ENCODE data around the gene COL5A3. TPM values are rescaled to one million over a fixed set of nuclear protein-coding genes. Genes with fewer than 3 reads are reported as not detected.

COL5A3 gene
- total RNA-seq, 4 donors from 2014 or later, result 41.3 to 102 (median 56.3) TPM

GRCh38 chr19:9935506-9936325 is 74.6 kb downstream of the COL5A3 start:
- H3K4me3 ChIP-seq, result peak overlapping the region in 3 of 4 donors; percentile 16 to 52 (median 18)
- peaks cover 0 to 44% (median 18%) of the 10 kb centered on the region in 4 donors for H3K4me1 ChIP-seq
- peaks cover 0 to 42% of the 10 kb centered on the region in 2 donors for H3K27me3 ChIP-seq
- H3K27ac ChIP-seq, result no peak overlapping the region
- no peak for DNase-seq (ENCODE audit: low spot score in 2 of 2)
- no peaks in the 10 kb centered on the region for H3K9me3 ChIP-seq
- no peaks in the 10 kb centered on the region for H3K36me3 ChIP-seq
- 1% methylated on average over 36 to 42 of the region's 44 CpGs for WGBS, 2 donors
- TF ChIP-seq CTCF (IDR thresholded peaks at IDR 0.05) (no peak), POLR2A (IDR thresholded peaks at IDR 0.05) (no peak), EP300 (IDR thresholded peaks at IDR 0.05) (no peak)

- Histone ChIP-seq H3K27me3 (peaks cover 0 to 42% of the 10 kb centered on the region in 2 donors), H3K4me3 (no peak overlapping the region), H3K27ac (peak overlapping the region in 1 of 4 donors; percentile 17), H3K4me1 (peaks cover 0 to 44% (median 18%) of the 10 kb centered on the region in 4 donors), H3K9me3 (no peaks in the 10 kb centered on the region), H3K36me3 (no peaks in the 10 kb centered on the region)
- TF ChIP-seq EP300 (IDR thresholded peaks at IDR 0.05) (peak in 1 of 2 donors; percentile 40), CTCF (IDR thresholded peaks at IDR 0.05) (peak; percentile 88 to 96 (median 90)), POLR2A (IDR thresholded peaks at IDR 0.05) (no peak)
- peak; percentile 49 to 80 for DNase-seq (ENCODE audit: low spot score in 2 of 2)
- WGBS, 2 donors, result 8 to 11% methylated on average over 23 of the region's 23 CpGs
Observed at GRCh38 chr19:9934132-9934950, 76.0 kb downstream of the COL5A3 start.

GRCh38 chr19:9932835-9933234 is 77.5 kb downstream of the COL5A3 start:
- H3K4me1 ChIP-seq, result peaks cover 0 to 44% (median 18%) of the 10 kb centered on the region in 4 donors
- no peaks in the 10 kb centered on the region for H3K36me3 ChIP-seq
- 86 to 90% methylated on average over 4 of the region's 4 CpGs for WGBS, 2 donors
- no peak for TF ChIP-seq CTCF (IDR thresholded peaks at IDR 0.05)
- no peak for TF ChIP-seq EP300 (IDR thresholded peaks at IDR 0.05)
- TF ChIP-seq POLR2A (IDR thresholded peaks at IDR 0.05), result no peak
- no peak overlapping the region for H3K4me3 ChIP-seq
- H3K27me3 ChIP-seq, result peaks cover 0 to 42% of the 10 kb centered on the region in 2 donors
- no peak for DNase-seq (ENCODE audit: low spot score in 2 of 2)
- H3K9me3 ChIP-seq, result no peaks in the 10 kb centered on the region
- no peak overlapping the region for H3K27ac ChIP-seq

GRCh38 chr19:9931629-9932028 is 78.7 kb downstream of the COL5A3 start:
- no peak for DNase-seq (ENCODE audit: low spot score in 2 of 2)
- H3K9me3 ChIP-seq, result no peaks in the 10 kb centered on the region
- H3K27ac ChIP-seq, result no peak overlapping the region
- TF ChIP-seq CTCF (IDR thresholded peaks at IDR 0.05), result no peak
- TF ChIP-seq POLR2A (IDR thresholded peaks at IDR 0.05), result no peak
- no peak for TF ChIP-seq EP300 (IDR thresholded peaks at IDR 0.05)
- no peaks in the 10 kb centered on the region for H3K36me3 ChIP-seq
- no peak overlapping the region for H3K4me3 ChIP-seq
- H3K4me1 ChIP-seq, result peaks cover 0 to 38% (median 16%) of the 10 kb centered on the region in 4 donors
- WGBS, 2 donors, result 88 to 100% methylated on average over 1 of the region's 1 CpG
- peaks cover 0 to 38% of the 10 kb centered on the region in 2 donors for H3K27me3 ChIP-seq
